ENCODE data around the gene PTGER2.

The PTGER2 gene

GRCh38 chr14:52336241-52336640 is 22.1 kb downstream of the PTGER2 start:
- DNase-seq = no peak

GRCh38 chr14:52338051-52338681 is 24.1 kb downstream of the PTGER2 start:
- no peak for DNase-seq

GRCh38 chr14:52339262-52339661 is 25.1 kb downstream of the PTGER2 start:
- no peak for DNase-seq

GRCh38 chr14:52342849-52343596 is 28.9 kb downstream of the PTGER2 start:
- no peak for DNase-seq

DNA sequence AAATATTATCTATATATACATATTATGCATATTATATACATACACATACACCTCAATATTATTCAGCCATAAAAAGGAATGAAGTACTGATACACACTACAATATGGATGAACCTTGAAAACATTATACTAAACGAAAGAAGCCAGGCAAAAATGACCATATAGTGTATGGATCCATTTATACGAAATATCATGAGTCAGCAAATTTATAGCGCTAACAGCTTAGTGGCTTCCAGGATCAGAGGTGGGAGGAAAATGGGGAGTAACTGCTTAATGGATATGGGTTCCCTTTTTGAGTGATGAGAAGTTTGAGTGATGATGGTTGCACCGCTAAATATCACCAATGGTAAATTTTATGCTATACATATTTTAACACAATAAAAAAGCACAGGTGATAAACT is 32.7 kb downstream of the PTGER2 start:
- DNase-seq = no peak

DNA sequence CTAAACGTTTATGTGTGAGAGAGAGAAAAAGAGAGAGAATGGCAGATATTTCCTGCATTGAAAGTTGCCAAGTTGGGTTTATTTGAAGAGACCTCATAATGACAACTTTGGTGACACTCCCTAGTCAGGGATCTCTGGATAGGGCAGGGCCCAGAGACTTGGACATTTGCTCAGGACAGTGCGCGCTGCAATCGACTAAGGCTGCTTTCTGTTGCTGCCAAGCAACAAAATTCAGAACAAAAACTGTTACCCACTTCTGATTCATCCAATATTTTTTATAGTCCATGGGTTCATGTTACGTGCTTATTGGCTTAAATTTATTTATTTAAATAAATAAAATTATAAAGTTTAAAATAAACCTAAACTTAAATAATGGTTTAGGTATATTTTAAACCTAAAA is 34.2 kb downstream of the PTGER2 start:
- DNase-seq = no peak

DNA sequence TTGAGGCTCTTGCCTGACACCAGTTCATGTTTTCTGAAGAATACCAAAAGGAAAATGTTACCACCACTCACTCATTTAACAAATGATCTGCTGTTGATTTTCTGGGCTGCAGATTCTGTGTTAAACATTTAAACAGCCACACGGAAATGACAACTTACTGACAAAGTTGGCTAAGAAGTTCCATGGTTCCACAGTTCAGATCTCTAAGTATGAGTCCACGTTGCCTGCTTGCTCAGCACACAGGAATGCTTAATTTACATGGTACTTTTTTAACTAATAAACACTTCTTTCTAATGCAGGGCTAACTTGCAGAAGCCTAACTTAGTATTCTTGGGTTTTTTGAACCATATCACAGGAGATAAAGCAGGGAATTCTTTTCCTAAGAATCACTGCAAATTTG is 34.7 kb downstream of the PTGER2 start:
- no peak for DNase-seq

DNA sequence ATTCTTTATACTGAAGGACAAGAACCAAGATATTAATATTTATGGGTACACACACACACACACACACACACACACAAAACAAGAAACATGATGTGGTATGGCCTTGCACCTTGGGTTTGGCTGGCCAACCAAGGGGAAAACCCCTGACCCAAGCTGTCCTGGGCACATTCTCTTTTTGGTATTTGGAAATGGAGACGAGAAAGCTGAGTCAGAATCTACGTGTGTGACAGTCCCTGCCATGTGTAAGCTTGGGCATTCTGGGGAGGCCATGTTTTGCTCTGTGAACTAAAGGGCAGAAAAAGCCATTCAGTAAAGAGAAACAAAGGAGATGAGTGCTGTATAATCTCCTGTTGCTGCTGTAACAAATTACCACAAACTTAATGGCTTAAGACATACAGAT is 35.6 kb downstream of the PTGER2 start:
- DNase-seq = no peak

GRCh38 chr14:52350445-52350844 is 36.3 kb downstream of the PTGER2 start:
- no peak for DNase-seq

GRCh38 chr14:52351233-52352060 is 37.3 kb downstream of the PTGER2 start:
- no peak for DNase-seq

DNA sequence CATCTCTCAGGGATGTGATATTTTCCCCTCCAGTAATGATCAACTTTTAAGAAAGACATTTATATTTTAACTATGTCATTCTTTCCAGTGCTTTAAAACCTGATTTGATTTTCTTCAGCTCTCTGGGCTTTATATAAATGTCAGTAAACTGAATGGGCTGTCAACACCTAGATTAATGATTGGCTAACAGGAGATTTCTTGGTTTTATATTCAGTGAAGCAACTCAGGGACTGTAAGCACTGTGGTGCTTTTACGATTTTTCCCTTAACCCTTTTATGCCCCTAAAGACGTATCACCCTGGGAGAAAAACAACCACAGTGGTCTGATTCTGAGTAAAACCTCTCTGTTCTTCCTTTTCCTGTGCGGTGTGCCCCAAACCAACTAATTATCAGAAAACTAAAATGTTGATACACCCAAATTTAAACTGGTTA is 38.0 kb downstream of the PTGER2 start:
- no peak for DNase-seq

- DNase-seq = no peak
Measured at GRCh38 chr14:52352569-52352968, 38.5 kb downstream of the PTGER2 start.

GRCh38 chr14:52354242-52354641 is 40.1 kb downstream of the PTGER2 start:
- no peak for DNase-seq

DNA sequence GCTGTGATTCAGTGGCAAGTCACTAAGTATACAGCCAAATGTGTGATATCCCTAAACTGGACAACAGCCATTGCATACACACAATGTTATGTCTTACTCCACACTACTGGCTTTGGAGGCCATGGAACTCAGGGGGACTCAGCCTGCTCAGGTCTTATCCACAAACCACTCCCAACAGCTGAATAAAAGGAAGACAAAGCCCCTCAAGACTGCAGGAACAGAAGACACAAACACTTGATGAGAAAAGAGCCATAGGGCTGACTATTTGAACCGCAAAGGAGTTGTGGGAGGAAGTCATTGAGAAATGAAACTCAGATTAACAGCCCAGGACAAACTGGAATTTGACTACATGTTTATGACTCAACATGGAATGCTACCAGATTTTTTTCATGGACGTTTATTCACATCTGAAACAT is 40.9 kb downstream of the PTGER2 start:
- DNase-seq = no peak

DNA sequence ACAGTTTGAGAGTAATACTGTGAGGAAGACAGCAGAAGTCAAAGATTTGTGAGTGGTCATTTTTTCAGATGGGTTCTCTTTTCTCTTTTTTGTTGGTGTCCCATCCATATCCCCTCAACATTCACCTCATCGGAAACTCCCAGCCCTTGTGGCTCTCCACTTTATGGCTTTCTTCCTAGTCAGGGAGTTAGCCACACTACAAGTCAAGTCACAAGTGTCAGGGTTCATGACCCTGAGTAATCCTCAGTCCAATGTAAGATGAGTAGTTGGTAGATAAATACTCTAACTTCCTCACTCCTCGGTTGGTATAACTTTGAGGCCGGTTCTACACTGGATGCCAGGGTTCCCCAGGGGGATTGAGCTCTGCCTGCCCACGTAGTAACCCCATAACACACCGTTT is 41.4 kb downstream of the PTGER2 start:
- no peak for DNase-seq

- DNase-seq = no peak
Measured at GRCh38 chr14:52356025-52356424, 41.9 kb downstream of the PTGER2 start.

- DNase-seq = no peak
Measured at GRCh38 chr14:52360831-52361230, 46.7 kb downstream of the PTGER2 start.

DNA sequence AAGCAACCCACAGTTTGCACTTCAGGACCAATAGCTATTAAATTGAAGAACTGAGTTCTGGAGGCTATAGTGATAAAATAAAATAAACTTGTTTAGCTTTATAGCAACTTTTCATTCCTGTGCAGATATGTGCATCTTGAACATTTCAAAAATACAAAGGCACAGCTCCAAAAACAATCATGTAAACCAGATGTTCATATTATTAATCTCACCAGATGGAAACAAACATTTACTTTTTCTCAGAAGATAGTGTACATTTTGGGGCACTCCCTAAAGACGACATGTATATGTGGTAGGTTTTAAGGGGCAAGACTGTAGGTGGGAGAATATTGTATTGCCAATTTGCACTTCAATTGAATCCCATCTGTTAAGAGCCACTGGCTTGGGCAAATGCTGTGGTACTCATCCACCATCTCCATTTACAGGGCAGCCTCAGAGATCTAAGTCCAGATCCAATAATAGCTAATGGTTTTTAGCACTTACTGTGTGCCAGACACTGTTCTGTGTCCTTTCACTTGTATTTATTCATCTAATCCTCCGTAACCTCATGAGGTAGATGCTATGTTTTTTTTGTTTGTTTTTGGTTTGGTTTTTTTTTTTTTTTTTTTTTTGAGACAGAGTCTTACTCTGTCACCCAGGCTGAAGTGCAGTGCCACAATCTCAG is 49.1 kb downstream of the PTGER2 start:
- DNase-seq = no peak

DNA sequence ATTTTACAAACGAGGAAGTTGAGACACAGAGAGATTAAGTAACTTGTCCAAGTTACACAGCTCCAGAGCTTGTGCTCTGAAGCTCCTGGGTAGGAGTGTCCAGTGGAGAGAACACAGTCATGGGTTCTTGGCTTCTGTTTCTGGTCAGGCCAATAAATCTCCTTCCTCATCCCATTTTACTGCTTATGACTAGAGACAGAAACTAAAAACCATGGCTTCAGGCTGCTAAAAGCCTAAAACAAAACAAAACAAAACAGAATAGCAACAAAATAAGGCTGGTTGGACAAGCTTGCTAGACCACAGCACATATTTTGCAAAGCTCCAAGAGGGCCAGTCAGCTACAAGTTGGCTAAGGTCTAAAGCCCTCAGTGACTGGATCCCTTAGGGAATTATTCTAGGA is 49.8 kb downstream of the PTGER2 start:
- DNase-seq = no peak

DNA sequence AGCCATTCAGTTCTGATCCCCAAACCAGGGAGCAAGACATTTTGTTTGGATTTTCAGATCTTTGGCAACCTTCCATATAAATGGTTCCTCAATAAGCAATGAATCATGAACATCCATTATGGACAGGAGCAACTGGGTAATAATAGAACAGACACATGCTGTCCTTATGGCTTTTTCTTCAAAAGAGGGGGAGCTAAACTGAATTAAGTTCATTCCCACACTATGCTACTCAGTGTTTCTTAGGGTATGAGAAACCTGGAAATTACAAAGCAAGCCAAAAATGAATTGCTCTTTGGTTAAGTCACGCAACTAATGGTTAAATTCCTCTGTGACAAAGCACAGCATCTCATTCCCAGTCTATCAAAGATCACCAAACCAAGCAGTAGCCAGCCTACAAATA is 51.0 kb downstream of the PTGER2 start:
- no peak for DNase-seq

GRCh38 chr14:52366796-52367315 is 52.7 kb downstream of the PTGER2 start:
- no peak for DNase-seq
